Activated naive CD8-positive, alpha-beta T cell treated with anti-CD3 and anti-CD28 coated beads, Interleukin-2, amount 50 U/mL, for 16 hours (primary cell): ENCODE results near the gene CIDEA.
"Not testable (repeated sequence)": the region's sequence is repeated elsewhere in the genome, so short reads cannot be mapped to it uniquely, and the experiment has no call there.

Source experiments
- DNase-seq: peaks from one replicate; pipeline ENCODE4 v3.0.0-alpha.2; 2020; ENCODE audit warnings: low read depth, low spot score

The CIDEA gene

GRCh38 chr18:12238826-12239225 is 15.3 kb upstream of the CIDEA start:
- no peak for DNase-seq

- DNase-seq, result no peak
Observed at GRCh38 chr18:12239431-12239830, 14.7 kb upstream of the CIDEA start.

GRCh38 chr18:12242658-12243260 is 11.4 kb upstream of the CIDEA start:
- no peak for DNase-seq

GRCh38 chr18:12243272-12243671 is 10.9 kb upstream of the CIDEA start:
- not testable (repeated sequence) for DNase-seq

GRCh38 chr18:12245793-12246135 is 8.4 kb upstream of the CIDEA start:
- no peak for DNase-seq

- no peak for DNase-seq
Observed at GRCh38 chr18:12246849-12247808, 7.0 kb upstream of the CIDEA start.

GRCh38 chr18:12247946-12248345 is 6.2 kb upstream of the CIDEA start:
- no peak for DNase-seq

- DNase-seq, result no peak
Observed at GRCh38 chr18:12248926-12249720, 5.0 kb upstream of the CIDEA start.

GRCh38 chr18:12251311-12251710 is 2.9 kb upstream of the CIDEA start:
- DNase-seq, result no peak

GRCh38 chr18:12252061-12252460 is 2.1 kb upstream of the CIDEA start:
- no peak for DNase-seq

- DNase-seq, result no peak
Observed at GRCh38 chr18:12253027-12253426, 1.1 kb upstream of the CIDEA start.

- no peak for DNase-seq
Observed at GRCh38 chr18:12253663-12254135, 462 bp upstream of the CIDEA start.

- no peak for DNase-seq
Observed at GRCh38 chr18:12254820-12255511, 805 bp downstream of the CIDEA start.

- DNase-seq, result no peak
Observed at GRCh38 chr18:12255626-12256026, 1.5 kb downstream of the CIDEA start.

- DNase-seq, result no peak
Observed at GRCh38 chr18:12256951-12257350, 2.8 kb downstream of the CIDEA start.

GRCh38 chr18:12257996-12258718 is 4.0 kb downstream of the CIDEA start:
- no peak for DNase-seq

GRCh38 chr18:12258719-12259705 is 4.9 kb downstream of the CIDEA start:
- no peak for DNase-seq

GRCh38 chr18:12262748-12263147 is 8.6 kb downstream of the CIDEA start:
- DNase-seq, result no peak

GRCh38 chr18:12264864-12265263 is 10.7 kb downstream of the CIDEA start:
- DNase-seq, result no peak
